NCI-H128 (cell line): ENCODE measurements around the gene USP28.
"Not testable (repeated sequence)": the region's sequence is repeated elsewhere in the genome, so short reads cannot be mapped to it uniquely, and the experiment has no call there.

Experiments used
- DNase-seq: peaks from one replicate; lab custom pipeline; 2025; ENCODE audit not compliant: unreplicated experiment; lab: John Stamatoyannopoulos, UW

Gene USP28

DNA sequence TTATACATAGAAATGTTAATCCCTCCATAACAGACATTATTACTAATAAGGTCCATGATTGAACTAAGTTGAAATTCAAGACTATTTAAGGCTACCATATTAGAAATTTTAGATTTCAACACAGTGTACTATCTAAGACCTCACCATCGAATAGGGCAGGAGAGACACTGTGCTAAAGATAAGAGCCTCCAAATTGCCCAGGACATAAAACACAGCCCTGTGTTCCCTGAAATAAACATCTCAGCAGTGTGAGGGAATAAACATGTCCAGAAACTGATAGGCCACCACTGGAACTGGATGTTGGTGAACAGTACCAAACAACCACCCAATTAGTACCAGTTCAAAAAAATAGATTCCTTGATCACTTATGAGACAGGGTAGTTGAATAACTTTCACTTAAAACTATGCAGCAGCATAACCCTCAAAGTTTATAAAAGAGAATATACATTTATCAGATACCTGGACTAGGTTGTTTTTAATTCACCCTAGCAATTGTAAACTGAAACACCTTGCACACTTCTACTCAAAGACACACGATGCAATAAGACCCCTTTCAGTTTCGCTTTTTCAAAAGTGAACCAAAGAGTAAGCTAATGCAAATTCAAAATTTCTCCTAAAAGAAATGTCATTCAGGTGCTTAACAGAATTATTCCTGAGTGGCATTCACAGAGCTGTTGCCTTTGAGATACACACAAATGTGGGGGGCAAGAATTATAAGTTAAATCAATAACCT is 34.3 kb downstream of the USP28 start:
- no peak for DNase-seq

GRCh38 chr11:113839842-113840241 is 35.5 kb downstream of the USP28 start:
- no peak for DNase-seq

- no peak for DNase-seq
Measured at GRCh38 chr11:113838005-113838404, 37.4 kb downstream of the USP28 start.

DNA sequence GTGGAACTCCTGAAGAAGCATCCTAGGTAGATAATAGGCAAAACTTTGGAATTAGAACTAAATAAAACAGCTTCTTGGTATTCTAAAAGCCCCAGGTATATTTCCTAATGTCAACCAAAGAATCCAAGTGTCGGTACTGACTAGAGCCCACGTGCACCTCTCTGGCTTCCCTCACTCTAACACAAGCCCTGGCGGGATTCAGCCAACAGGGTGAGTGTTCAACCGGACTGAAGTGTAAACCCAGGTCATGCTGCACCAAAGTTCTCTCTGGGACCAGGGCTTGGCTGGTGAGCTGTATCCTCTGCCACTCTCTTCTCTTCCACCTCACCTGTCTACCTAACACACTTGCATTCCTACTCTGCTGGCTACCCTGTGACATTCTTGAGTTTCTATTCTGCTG is 40.1 kb downstream of the USP28 start:
- no peak for DNase-seq

GRCh38 chr11:113833151-113833550 is 42.2 kb downstream of the USP28 start:
- no peak for DNase-seq

- DNase-seq, result no peak
Measured at GRCh38 chr11:113831314-113831713, 44.1 kb downstream of the USP28 start.

GRCh38 chr11:113829751-113830150 is 45.6 kb downstream of the USP28 start:
- no peak for DNase-seq

DNA sequence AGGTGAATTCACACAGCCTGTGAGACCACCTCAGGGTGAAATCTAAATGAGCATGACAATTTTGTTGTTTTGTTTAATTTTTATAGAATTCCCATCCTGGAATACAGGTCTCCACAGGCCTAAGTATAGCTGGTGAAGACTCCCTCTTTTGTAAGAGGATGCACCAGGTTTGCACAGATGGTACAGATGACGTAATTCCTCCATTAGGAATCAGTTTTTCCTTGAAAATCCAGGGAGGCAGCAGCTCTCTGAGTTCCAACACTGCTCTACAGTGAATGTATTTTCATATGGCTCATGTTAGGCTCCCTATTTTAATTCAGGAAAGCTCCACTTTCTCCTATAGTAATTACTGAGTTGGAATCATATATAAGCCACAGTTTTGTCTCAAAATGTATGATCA is 47.2 kb downstream of the USP28 start:
- no peak for DNase-seq

DNA sequence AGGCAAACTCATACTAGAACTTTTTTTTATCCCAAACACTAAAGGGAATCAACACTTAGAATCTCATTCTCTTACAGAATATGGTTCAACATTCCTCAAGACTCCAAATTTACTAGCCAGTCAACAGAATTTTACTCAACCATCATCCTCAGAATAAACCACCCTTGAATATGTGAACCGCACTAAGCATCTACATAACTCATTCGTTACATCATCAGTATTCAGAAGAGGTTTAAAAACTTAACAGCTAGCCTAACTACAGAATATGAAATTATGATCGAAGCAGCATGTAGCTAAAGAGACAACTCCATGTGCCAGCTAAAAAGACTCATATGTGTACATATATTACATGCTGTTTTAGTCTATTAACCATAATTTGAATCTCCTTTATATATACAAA is 47.9 kb downstream of the USP28 start:
- no peak for DNase-seq

DNA sequence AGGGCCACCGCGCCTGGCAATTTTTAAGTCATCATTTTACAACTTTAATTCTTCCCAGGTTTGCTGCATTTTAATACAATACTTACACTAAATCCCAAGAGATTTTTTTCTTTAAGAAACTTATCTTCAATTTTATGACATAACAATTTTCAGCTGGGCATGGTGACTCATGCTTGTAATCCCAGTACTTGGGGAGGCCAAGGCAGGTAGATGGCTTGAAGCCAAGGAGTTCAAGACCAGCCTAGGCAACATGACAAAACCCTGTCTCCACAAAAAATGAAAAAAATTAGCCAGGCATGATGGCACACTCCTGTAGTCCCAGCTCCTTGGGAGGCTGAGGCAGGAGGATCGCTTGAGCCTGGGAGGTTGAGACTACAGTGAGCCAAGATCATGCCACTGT is 56.9 kb downstream of the USP28 start:
- no peak for DNase-seq

GRCh38 chr11:113817626-113818025 is 57.7 kb downstream of the USP28 start:
- DNase-seq, result no peak

GRCh38 chr11:113817162-113817561 is 58.2 kb downstream of the USP28 start:
- no peak for DNase-seq

- DNase-seq, result no peak
Measured at GRCh38 chr11:113814181-113814580, 61.2 kb downstream of the USP28 start.

DNA sequence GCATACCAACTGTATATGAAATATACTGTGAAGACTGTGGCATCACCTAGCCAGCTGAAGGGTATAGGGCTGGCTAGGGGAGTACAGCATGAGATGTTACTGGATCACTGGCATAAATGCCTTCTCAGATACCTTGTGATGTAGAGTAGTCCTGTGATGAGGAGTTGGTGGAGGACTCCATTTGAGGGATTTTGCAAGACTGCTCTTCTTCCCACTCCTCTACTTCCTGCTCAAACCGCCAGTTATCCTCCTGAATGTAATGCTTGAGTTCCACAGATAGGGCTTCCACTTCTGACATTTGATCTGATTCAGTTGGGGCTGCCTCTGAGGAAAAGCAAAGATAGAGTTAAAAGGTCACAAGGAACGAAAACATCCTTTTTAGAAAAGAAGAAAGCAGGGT is 66.4 kb downstream of the USP28 start:
- DNase-seq, result no peak

DNA sequence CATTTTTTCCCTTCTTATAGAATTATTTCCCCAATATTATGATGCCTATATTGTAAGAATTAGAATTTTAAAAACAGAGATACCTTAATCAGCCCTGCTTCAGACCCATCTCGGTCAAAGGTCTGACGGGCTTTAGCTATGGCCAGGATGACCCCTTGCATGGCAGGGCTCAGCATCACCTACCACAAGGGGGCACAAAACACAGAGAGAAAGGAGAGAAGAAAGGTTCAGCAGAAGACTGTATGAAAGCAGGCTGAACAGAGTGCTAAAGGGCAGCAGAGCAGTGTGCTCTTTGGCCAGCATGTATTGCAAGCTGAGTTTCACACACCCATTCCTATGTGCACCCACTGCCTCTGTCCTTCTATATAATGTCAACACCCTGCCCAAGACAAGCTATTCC is 69.0 kb downstream of the USP28 start:
- no peak for DNase-seq

GRCh38 chr11:113805640-113806039 is 69.7 kb downstream of the USP28 start:
- DNase-seq, result no peak

GRCh38 chr11:113802621-113803020 is 72.8 kb downstream of the USP28 start:
- DNase-seq, result no peak

GRCh38 chr11:113796663-113797259 is 78.6 kb downstream of the USP28 start:
- DNase-seq, result no peak

GRCh38 chr11:113789675-113790320 is 85.6 kb downstream of the USP28 start:
- no peak for DNase-seq

- DNase-seq, result not testable (repeated sequence)
Measured at GRCh38 chr11:113789016-113789415, 86.4 kb downstream of the USP28 start.

- DNase-seq, result no peak
Measured at GRCh38 chr11:113782134-113782533, 93.2 kb downstream of the USP28 start.

GRCh38 chr11:113781682-113782081 is 93.7 kb downstream of the USP28 start:
- DNase-seq, result no peak
